DND-41 (cell line): ENCODE results near the gene MMP24OS.

Source experiments
- ATAC-seq: fragments of 200-7000 bp; cut with Tn5 transposase; 3 replicates; pipeline ENCODE4 v1.9.1; 2021; ENCODE audit warnings: low read depth; ENCODE audit not compliant: insufficient read depth
- DNase-seq: peaks from one replicate; pipeline ENCODE4 v3.0.0-alpha.2; 2020
- H2AFZ ChIP-seq: 2 replicates; pipeline ENCODE4 v1.6.0; 2012; ENCODE audit warnings: low read depth, low read length
- H3K27ac ChIP-seq: 2 replicates; pipeline ENCODE4 v1.5.1; 2012; ENCODE audit warnings: low read length, inconsistent platforms
- H3K27me3 ChIP-seq: fragments of 200-600 bp; sonication (generic); 2 replicates; pipeline ENCODE4 v1.6.0; 2012; ENCODE audit warnings: low read length, mild to moderate bottlenecking, inconsistent platforms; ENCODE audit not compliant: insufficient read depth, poor library complexity
- H3K36me3 ChIP-seq: 2 replicates; pipeline ENCODE4 v1.5.1; 2012; ENCODE audit warnings: low read length, inconsistent platforms; ENCODE audit not compliant: insufficient read depth
- H3K4me1 ChIP-seq: 2 replicates; pipeline ENCODE4 v1.5.1; 2012; ENCODE audit warnings: mild to moderate bottlenecking, low read length; ENCODE audit not compliant: insufficient read depth
- H3K4me2 ChIP-seq: 2 replicates; pipeline ENCODE4 v1.6.0; 2012; ENCODE audit warnings: mild to moderate bottlenecking, moderate library complexity, low read length, inconsistent platforms; ENCODE audit not compliant: insufficient read depth
- H3K4me3 ChIP-seq, 2 experiments: fragments of 200-600 bp in 1 of 2; shearing (Covaris generic) in 1 of 2; 2 replicates each; pipeline ENCODE4 v1.5.1; 2012 to 2016; ENCODE audit warnings: inconsistent platforms in 2 of 2, low read length in 2 of 2, mild to moderate bottlenecking in 2 of 2, low read depth in 1 of 2, moderate library complexity in 1 of 2
- H3K79me2 ChIP-seq: 2 replicates; pipeline ENCODE4 v1.6.0; 2012; ENCODE audit warnings: low read length, inconsistent platforms; ENCODE audit not compliant: insufficient read depth
- H3K9ac ChIP-seq: 2 replicates; pipeline ENCODE4 v1.6.0; 2012; ENCODE audit warnings: low read depth, mild to moderate bottlenecking, inconsistent platforms, low read length, moderate library complexity
- H3K9me3 ChIP-seq: 2 replicates; pipeline ENCODE4 v1.5.1; 2012; ENCODE audit warnings: low read length, moderate library complexity, mild to moderate bottlenecking, inconsistent platforms; ENCODE audit not compliant: insufficient read depth, severe bottlenecking
- H4K20me1 ChIP-seq: 2 replicates; pipeline ENCODE4 v1.6.0; 2012; ENCODE audit warnings: low read length; ENCODE audit not compliant: insufficient read depth
- EZH2 ChIP-seq: IDR thresholded peaks from 3 replicates; pipeline ENCODE4 v1.6.1; 2012; ENCODE audit warnings: borderline replicate concordance, low read depth, mild to moderate bottlenecking, moderate library complexity, low read length, inconsistent platforms; ENCODE audit not compliant: severe bottlenecking
- TF ChIP-seq, protein P1 (sequence below): IDR thresholded peaks from 2 replicates; pipeline ENCODE4 v1.5.1; 2012; ENCODE audit warnings: borderline replicate concordance, low read length, moderate library complexity, mild to moderate bottlenecking; ENCODE audit not compliant: poor library complexity, severe bottlenecking; ENCODE audit errors: extremely low read depth

MMP24OS gene

DNA sequence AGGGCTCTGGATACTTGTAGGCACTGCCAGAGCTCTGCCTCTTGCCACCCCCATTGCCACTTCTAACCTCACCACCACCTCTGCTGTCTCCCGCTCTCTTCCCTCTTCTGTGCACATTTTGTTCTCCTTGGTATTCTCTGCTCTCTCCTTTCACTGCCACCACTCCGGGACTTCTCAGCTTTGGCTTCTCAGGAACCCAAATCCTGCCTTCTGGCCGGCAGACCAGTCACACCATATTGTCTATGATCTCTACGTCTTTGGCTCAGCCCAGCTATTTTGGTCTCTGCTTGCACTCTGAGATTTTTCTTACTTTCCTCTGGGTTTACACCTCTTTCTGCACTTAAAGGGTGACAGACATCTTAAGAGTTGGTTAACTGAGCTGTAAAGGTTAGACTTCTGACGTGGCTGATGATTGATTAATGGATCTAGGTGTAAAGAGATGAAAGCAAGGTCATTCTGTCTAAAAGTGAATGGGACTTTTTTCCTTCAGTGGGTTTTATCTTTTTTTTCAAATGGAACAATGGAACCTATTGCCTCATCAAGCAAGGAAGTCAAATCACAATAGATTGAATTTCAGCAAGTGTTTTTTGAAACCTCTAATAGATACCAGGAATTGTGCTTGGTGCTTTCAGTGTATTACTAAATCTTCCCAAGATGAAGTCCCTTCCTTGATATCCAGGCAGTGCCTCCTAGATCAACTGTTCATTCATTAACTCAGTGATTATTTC lies 37.7 kb downstream of the MMP24OS start:
- DNase-seq (no peak), ATAC-seq (no peak)
- peaks cover 11% of the 10 kb centered on the region for H3K27me3 ChIP-seq
- no peaks in the 10 kb centered on the region for H4K20me1 ChIP-seq
- no peak for TF ChIP-seq EZH2
- TF ChIP-seq, protein P1, sequence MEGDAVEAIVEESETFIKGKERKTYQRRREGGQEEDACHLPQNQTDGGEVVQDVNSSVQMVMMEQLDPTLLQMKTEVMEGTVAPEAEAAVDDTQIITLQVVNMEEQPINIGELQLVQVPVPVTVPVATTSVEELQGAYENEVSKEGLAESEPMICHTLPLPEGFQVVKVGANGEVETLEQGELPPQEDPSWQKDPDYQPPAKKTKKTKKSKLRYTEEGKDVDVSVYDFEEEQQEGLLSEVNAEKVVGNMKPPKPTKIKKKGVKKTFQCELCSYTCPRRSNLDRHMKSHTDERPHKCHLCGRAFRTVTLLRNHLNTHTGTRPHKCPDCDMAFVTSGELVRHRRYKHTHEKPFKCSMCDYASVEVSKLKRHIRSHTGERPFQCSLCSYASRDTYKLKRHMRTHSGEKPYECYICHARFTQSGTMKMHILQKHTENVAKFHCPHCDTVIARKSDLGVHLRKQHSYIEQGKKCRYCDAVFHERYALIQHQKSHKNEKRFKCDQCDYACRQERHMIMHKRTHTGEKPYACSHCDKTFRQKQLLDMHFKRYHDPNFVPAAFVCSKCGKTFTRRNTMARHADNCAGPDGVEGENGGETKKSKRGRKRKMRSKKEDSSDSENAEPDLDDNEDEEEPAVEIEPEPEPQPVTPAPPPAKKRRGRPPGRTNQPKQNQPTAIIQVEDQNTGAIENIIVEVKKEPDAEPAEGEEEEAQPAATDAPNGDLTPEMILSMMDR = no peak
- no peak overlapping the region for H3K9ac ChIP-seq
- no peaks in the 10 kb centered on the region for H3K9me3 ChIP-seq
- no peak overlapping the region for H3K4me3 ChIP-seq
- H3K79me2 ChIP-seq = no peaks in the 10 kb centered on the region
- H3K36me3 ChIP-seq = no peaks in the 10 kb centered on the region
- H3K27ac ChIP-seq = no peak overlapping the region
- H3K4me1 ChIP-seq = no peaks in the 10 kb centered on the region
- H3K4me2 ChIP-seq = no peak overlapping the region
- H2AFZ ChIP-seq = no peak overlapping the region

DNA sequence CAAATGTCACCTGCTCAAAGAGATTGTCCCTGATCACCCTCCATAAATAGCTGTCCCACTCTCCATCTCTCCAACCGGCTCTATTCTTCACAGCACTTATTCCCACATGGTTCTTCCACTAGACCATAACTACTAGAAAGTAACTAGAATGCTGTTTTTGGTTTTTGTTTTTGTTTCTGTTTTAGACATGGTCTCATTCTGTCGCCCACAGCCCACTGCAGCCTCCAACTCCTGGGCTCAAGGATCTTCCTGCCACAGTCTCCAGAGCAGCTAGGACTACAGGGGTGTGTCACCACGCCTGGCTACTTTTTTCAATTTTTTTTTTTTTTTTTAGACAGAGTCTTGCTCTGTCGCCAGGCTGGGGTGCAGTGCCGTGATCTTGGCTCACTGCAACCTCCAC lies 39.2 kb downstream of the MMP24OS start:
- no peak overlapping the region for H2AFZ ChIP-seq
- TF ChIP-seq EZH2 = no peak
- TF ChIP-seq, protein P1 = no peak
- H3K4me2 ChIP-seq = no peak overlapping the region
- H3K27me3 ChIP-seq = peaks cover 11% of the 10 kb centered on the region
- no peaks in the 10 kb centered on the region for H3K9me3 ChIP-seq
- no peaks in the 10 kb centered on the region for H3K79me2 ChIP-seq
- H3K4me3 ChIP-seq = no peak overlapping the region
- DNase-seq (no peak), ATAC-seq (no peak)
- H3K4me1 ChIP-seq = no peaks in the 10 kb centered on the region
- no peaks in the 10 kb centered on the region for H3K36me3 ChIP-seq
- no peaks in the 10 kb centered on the region for H4K20me1 ChIP-seq
- no peak overlapping the region for H3K27ac ChIP-seq
- H3K9ac ChIP-seq = no peak overlapping the region

DNA sequence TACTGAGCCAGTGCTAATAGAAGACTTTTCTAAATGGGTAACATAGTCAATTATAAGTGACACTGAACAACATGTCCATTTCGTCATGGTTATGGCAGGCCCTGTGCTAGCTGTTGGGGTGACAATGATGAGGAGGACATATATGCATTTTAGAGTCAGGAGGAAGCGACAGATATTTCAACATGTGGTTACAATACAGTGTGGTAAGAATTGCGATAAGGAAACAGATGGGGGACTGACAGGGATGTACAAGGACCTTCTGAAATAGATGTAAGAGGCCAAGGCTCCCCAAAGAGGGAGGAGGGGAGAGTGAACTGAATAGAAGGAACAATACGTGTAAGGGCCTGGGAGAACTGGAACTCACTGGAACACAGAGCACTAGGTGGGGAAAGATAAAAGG lies 39.8 kb downstream of the MMP24OS start:
- Histone ChIP-seq H3K9me3 (no peaks in the 10 kb centered on the region), H3K4me2 (no peak overlapping the region), H3K36me3 (no peaks in the 10 kb centered on the region), H3K27me3 (peaks cover 8% of the 10 kb centered on the region), H3K4me3 (no peak overlapping the region), H3K79me2 (no peaks in the 10 kb centered on the region), H3K27ac (no peak overlapping the region), H3K4me1 (no peaks in the 10 kb centered on the region), H2AFZ (no peak overlapping the region), H4K20me1 (no peaks in the 10 kb centered on the region), H3K9ac (no peak overlapping the region)
- no peak for DNase-seq
- ATAC-seq = no peak
- TF ChIP-seq, protein P1 = no peak
- no peak for TF ChIP-seq EZH2
